Activated naive CD8-positive, alpha-beta T cell treated with anti-CD3 and anti-CD28 coated beads for 36 hours (primary cell): Measurements from ENCODE around the gene RIOK3. TPM values are rescaled to one million over a fixed set of nuclear protein-coding genes. Genes with fewer than 3 reads are reported as not detected.
"Not testable (repeated sequence)": the region's sequence is repeated elsewhere in the genome, so short reads cannot be mapped to it uniquely, and the experiment has no call there.

Source experiments
- DNase-seq: peaks from one replicate; pipeline ENCODE4 v3.0.0; 2021
- H3K27ac Mint-ChIP-seq: one replicate; pipeline ENCODE4 v1.8.0; 2022; ENCODE audit warnings: mild to moderate bottlenecking, moderate library complexity, mixed read lengths
- H3K27me3 Mint-ChIP-seq: one replicate; pipeline ENCODE4 v1.8.0; 2022; ENCODE audit warnings: mild to moderate bottlenecking, mixed read lengths
- H3K36me3 Mint-ChIP-seq: one replicate; pipeline ENCODE4 v1.8.0; 2021; ENCODE audit warnings: mild to moderate bottlenecking, mixed read lengths
- H3K4me1 Mint-ChIP-seq: one replicate; pipeline ENCODE4 v1.8.0; 2021; ENCODE audit warnings: mixed read lengths
- H3K4me3 Mint-ChIP-seq: one replicate; pipeline ENCODE4 v1.8.0; 2022; ENCODE audit warnings: mild to moderate bottlenecking, moderate library complexity, mixed read lengths
- H3K9me3 Mint-ChIP-seq: one replicate; pipeline ENCODE4 v1.8.0; 2022; ENCODE audit warnings: mixed read lengths
- total RNA-seq, 2 experiments: library from RNA; stranded (reverse); gene quantifications; one replicate each; pipeline ENCODE4 v1.2.3, GENCODE V29; 2021

The RIOK3 gene
- 10 to 100 TPM; 52.4 to 61.0 TPM for total RNA-seq

- peak; percentile 94 for DNase-seq
- H3K27me3 Mint-ChIP-seq = no peaks in the 10 kb centered on the region
- H3K4me1 Mint-ChIP-seq = peaks cover 33% of the 10 kb centered on the region
- peak within 1 kb of the TSS; percentile 85 for H3K27ac Mint-ChIP-seq
- peak within 1 kb of the TSS; percentile 99 for H3K4me3 Mint-ChIP-seq
- H3K9me3 Mint-ChIP-seq = no peaks in the 10 kb centered on the region
- H3K36me3 Mint-ChIP-seq = peaks cover 15% of the 10 kb centered on the region
Observed at GRCh38 chr18:23452728-23453679, at the start of gene RIOK3. Gene RIOK3, plus strand, starts transcription at chr18:23453287. Its CDS starts 153 bp downstream, at chr18:23453440.

DNA sequence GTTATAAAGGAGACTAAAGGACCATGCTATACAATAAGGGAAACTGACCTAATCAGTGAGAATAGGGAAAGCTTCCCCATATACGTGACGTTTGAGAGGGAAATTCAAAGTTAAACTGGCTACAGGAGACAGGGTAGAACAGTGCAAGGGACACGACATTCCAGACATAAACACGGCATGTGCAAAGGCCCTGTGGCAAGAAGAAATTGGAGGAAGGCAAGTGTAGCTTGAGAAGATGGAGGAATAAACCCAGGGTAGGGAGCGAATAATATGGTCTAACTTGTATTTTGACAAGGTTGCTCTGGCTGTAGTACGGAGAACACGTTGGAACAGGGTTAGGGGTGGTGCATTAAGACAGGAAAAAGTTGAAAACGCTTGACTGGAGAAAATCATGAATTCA lies 49.8 kb upstream of the RIOK3 start:
- Mint-ChIP-seq H3K4me1 (peaks cover 6% of the 10 kb centered on the region), H3K36me3 (peaks cover 8% of the 10 kb centered on the region), H3K27me3 (no peaks in the 10 kb centered on the region), H3K9me3 (no peaks in the 10 kb centered on the region), H3K27ac (no peak overlapping the region), H3K4me3 (no peak overlapping the region)
- no peak for DNase-seq

DNA sequence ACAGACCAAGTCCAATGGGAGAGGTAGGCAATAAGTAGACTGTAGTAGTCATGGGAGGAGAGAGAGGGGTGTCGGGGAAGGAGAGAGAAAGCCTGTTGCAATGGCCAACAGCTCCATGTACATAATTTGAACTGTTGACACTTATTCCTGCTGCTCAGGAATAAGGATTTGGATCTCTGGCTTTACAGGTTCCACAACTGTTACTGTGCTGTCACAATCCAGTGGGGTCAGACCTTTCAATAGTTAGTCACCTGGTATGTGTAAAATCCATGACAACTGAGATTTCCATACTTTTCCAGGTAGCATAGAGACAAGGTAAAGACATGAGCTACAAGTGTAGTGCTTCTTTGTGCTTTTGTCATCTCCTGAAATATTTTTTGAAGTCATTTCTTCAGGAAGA lies 47.5 kb upstream of the RIOK3 start:
- H3K4me1 Mint-ChIP-seq = no peaks in the 10 kb centered on the region
- DNase-seq = no peak
- H3K9me3 Mint-ChIP-seq = no peaks in the 10 kb centered on the region
- no peak overlapping the region for H3K27ac Mint-ChIP-seq
- H3K36me3 Mint-ChIP-seq = peaks cover 8% of the 10 kb centered on the region
- no peaks in the 10 kb centered on the region for H3K27me3 Mint-ChIP-seq
- H3K4me3 Mint-ChIP-seq = no peak overlapping the region

GRCh38 chr18:23406271-23406787 lies 46.8 kb upstream of the RIOK3 start:
- Mint-ChIP-seq H3K27me3 (no peaks in the 10 kb centered on the region), H3K9me3 (no peaks in the 10 kb centered on the region), H3K27ac (no peak overlapping the region), H3K36me3 (peaks cover 8% of the 10 kb centered on the region), H3K4me3 (no peak overlapping the region), H3K4me1 (no peaks in the 10 kb centered on the region)
- no peak for DNase-seq

DNA sequence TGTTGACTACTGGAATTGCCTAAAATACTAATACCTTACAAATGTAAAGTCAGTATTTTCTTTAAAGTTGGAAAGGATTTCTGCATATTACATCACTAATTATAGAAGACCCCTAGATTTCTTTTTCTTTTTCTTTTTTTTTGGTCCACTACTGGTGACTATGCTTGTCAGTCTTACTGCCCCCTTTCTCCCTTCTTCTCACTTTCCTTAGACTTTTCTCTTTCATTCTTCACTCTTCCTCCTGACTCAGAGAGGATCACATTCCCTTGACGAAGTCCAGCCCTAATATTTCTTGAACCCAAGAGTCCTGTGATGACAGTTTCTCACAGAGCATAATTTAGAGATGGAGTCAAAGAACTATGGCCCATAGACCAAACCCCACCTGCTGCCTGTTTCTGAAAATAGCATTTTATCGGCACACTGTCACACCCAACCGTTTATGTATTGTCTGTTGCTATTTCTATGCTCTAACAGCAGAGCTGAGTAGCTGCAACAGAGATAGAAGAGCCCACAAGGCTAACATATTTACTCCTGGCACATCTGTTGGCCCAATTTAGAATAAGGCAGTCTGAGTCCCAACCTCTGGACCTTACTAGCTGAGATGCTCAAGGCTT lies 40.6 kb upstream of the RIOK3 start:
- H3K4me1 Mint-ChIP-seq = no peaks in the 10 kb centered on the region
- H3K27me3 Mint-ChIP-seq = no peaks in the 10 kb centered on the region
- no peaks in the 10 kb centered on the region for H3K9me3 Mint-ChIP-seq
- H3K36me3 Mint-ChIP-seq = no peaks in the 10 kb centered on the region
- no peak for DNase-seq
- H3K27ac Mint-ChIP-seq = no peak overlapping the region
- H3K4me3 Mint-ChIP-seq = no peak overlapping the region

- no peak for DNase-seq
- H3K4me3 Mint-ChIP-seq = no peak overlapping the region
- no peaks in the 10 kb centered on the region for H3K36me3 Mint-ChIP-seq
Observed at GRCh38 chr18:23415515-23415914, 37.6 kb upstream of the RIOK3 start.

GRCh38 chr18:23416298-23416697 lies 36.8 kb upstream of the RIOK3 start:
- Mint-ChIP-seq H3K9me3 (no peaks in the 10 kb centered on the region), H3K4me1 (no peaks in the 10 kb centered on the region), H3K27me3 (no peaks in the 10 kb centered on the region)

More at GRCh38 chr18:23415515-23415914, 37.6 kb upstream of the RIOK3 start:
- H3K27me3 Mint-ChIP-seq = no peaks in the 10 kb centered on the region
- H3K9me3 Mint-ChIP-seq = no peaks in the 10 kb centered on the region
- H3K27ac Mint-ChIP-seq = no peak overlapping the region
- H3K4me1 Mint-ChIP-seq = no peaks in the 10 kb centered on the region

DNA sequence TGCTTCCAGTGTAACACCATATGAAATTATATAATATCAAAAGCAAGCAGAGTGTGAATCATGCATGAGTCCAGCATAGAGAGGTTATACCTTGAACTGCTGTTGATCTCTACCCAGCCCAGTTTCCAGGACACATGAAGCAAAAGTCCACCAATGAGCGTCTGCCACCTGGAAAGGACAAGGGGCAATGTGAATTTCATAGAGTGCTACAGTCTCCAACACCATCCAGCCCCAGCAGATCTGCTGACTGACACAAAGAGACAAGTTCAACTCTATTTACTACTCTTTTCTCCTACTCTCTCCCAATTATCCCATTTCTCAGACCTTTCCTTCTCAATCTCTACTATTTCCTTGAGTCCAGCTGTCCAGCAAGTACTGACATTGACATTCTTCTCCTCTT lies 31.8 kb upstream of the RIOK3 start:
- Mint-ChIP-seq H3K9me3 (peaks cover under 1% of the 10 kb centered on the region), H3K4me3 (no peak overlapping the region), H3K27me3 (no peaks in the 10 kb centered on the region), H3K36me3 (peaks cover 1% of the 10 kb centered on the region), H3K27ac (no peak overlapping the region), H3K4me1 (peaks cover 3% of the 10 kb centered on the region)
- DNase-seq = no peak

More at GRCh38 chr18:23416298-23416697, 36.8 kb upstream of the RIOK3 start:
- no peak for DNase-seq
- Mint-ChIP-seq H3K4me3 (no peak overlapping the region), H3K27ac (no peak overlapping the region), H3K36me3 (no peaks in the 10 kb centered on the region)

GRCh38 chr18:23422751-23423418 lies 30.2 kb upstream of the RIOK3 start:
- H3K36me3 Mint-ChIP-seq = peaks cover 5% of the 10 kb centered on the region
- no peak overlapping the region for H3K27ac Mint-ChIP-seq
- H3K9me3 Mint-ChIP-seq = peaks cover 2% of the 10 kb centered on the region
- DNase-seq = no peak
- peaks cover 3% of the 10 kb centered on the region for H3K4me1 Mint-ChIP-seq
- no peak overlapping the region for H3K4me3 Mint-ChIP-seq
- no peaks in the 10 kb centered on the region for H3K27me3 Mint-ChIP-seq

- Mint-ChIP-seq H3K4me1 (peaks cover 3% of the 10 kb centered on the region), H3K27me3 (no peaks in the 10 kb centered on the region)
Observed at GRCh38 chr18:23424616-23425015, 28.5 kb upstream of the RIOK3 start.

DNA sequence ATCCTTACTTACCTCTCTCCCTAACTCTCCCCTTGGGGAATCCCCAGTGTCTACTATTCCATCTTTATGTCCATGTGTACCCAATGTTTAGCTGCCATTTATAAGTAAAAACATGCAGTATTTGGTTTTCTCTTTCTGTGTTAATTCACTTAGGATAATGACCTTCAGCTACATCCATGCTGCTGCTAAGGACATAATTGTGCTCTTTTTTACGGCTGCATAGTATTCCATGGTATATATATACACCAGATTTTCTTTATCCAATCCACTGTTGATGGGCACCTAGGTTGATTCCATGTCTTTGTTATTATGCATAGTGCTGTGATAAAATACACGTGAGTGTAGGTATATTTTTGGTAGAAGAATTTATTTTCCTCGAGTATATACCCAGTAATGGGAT lies 24.3 kb upstream of the RIOK3 start:
- no peak overlapping the region for H3K4me3 Mint-ChIP-seq
- no peak for DNase-seq
- no peaks in the 10 kb centered on the region for H3K4me1 Mint-ChIP-seq
- H3K9me3 Mint-ChIP-seq = peaks cover 2% of the 10 kb centered on the region
- peaks cover 22% of the 10 kb centered on the region for H3K36me3 Mint-ChIP-seq
- no peaks in the 10 kb centered on the region for H3K27me3 Mint-ChIP-seq
- no peak overlapping the region for H3K27ac Mint-ChIP-seq

More at GRCh38 chr18:23424616-23425015, 28.5 kb upstream of the RIOK3 start:
- no peak for DNase-seq
- Mint-ChIP-seq H3K4me3 (no peak overlapping the region), H3K9me3 (peaks cover 2% of the 10 kb centered on the region), H3K27ac (no peak overlapping the region), H3K36me3 (peaks cover 14% of the 10 kb centered on the region)

DNA sequence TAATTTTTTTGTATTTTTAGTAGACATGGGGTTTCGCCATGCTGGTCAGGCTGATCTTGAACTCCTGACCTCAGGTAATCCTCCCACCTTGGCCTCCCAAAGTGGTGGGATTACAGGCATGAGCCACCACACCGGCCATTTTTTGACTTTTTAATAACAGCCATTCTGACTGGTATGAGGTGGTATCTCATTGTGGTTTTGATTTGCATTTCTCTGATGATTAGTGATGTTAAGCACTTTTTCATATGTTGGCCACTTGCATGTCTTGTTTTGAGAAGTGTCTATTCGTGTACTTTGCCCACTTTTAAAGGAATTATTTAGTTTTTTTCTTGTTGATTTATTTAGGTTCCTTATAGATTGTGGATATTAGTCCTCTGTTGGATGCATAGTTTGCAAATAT lies 23.5 kb upstream of the RIOK3 start:
- H3K4me3 Mint-ChIP-seq, H3K27ac Mint-ChIP-seq, H3K4me1 Mint-ChIP-seq, H3K27me3 Mint-ChIP-seq, H3K9me3 Mint-ChIP-seq, DNase-seq: not testable (repeated sequence)
- H3K36me3 Mint-ChIP-seq = peaks cover 22% of the 10 kb centered on the region

GRCh38 chr18:23433360-23433759 lies 19.7 kb upstream of the RIOK3 start:
- no peaks in the 10 kb centered on the region for H3K9me3 Mint-ChIP-seq
- no peaks in the 10 kb centered on the region for H3K27me3 Mint-ChIP-seq
- peaks cover 17% of the 10 kb centered on the region for H3K36me3 Mint-ChIP-seq
- H3K4me1 Mint-ChIP-seq = peaks cover 12% of the 10 kb centered on the region
- DNase-seq = no peak
- no peak overlapping the region for H3K27ac Mint-ChIP-seq
- H3K4me3 Mint-ChIP-seq = no peak overlapping the region

DNA sequence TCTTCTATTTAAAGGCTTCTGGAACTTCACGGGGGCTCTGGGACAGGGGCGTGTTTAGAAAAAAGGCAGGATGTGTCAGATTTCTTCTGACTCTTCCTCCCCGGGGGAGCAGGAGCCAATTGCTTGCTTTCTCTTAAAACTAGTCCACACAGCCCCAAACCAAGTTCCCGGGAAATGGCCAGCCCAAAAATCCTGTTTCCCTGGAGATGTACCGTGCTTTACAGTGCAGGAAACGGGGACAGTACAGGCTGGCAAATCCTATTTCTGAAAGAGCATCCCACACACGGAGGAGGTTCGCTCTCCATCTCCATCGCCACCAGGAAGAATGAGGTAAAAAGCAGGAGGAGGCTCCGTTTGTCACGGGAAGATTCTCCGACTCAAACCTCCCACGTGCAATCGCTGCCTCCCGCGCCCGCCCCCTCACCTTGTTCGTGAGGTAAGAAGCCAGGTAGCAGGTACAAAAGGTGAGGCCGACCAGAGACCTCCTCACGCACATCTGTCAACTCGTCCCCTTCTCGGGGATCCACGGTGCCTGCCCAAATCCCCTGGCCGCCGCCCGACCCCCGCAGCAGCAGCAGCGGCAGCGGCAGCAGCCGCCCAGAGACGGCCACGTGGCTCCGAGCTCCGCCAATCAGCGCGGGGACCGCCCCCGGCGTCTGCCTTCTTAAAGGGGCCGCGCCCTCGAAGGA lies 15.6 kb upstream of the RIOK3 start:
- Mint-ChIP-seq H3K27ac (peak overlapping the region; percentile 87), H3K36me3 (no peaks in the 10 kb centered on the region), H3K4me3 (peak overlapping the region; percentile 92), H3K4me1 (peaks cover 18% of the 10 kb centered on the region), H3K9me3 (no peaks in the 10 kb centered on the region), H3K27me3 (no peaks in the 10 kb centered on the region)
- DNase-seq = peak; percentile 83
